Measurements from ENCODE around the gene ADGRE3.

The ADGRE3 gene, protein sequence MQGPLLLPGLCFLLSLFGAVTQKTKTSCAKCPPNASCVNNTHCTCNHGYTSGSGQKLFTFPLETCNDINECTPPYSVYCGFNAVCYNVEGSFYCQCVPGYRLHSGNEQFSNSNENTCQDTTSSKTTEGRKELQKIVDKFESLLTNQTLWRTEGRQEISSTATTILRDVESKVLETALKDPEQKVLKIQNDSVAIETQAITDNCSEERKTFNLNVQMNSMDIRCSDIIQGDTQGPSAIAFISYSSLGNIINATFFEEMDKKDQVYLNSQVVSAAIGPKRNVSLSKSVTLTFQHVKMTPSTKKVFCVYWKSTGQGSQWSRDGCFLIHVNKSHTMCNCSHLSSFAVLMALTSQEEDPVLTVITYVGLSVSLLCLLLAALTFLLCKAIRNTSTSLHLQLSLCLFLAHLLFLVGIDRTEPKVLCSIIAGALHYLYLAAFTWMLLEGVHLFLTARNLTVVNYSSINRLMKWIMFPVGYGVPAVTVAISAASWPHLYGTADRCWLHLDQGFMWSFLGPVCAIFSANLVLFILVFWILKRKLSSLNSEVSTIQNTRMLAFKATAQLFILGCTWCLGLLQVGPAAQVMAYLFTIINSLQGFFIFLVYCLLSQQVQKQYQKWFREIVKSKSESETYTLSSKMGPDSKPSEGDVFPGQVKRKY

DNA sequence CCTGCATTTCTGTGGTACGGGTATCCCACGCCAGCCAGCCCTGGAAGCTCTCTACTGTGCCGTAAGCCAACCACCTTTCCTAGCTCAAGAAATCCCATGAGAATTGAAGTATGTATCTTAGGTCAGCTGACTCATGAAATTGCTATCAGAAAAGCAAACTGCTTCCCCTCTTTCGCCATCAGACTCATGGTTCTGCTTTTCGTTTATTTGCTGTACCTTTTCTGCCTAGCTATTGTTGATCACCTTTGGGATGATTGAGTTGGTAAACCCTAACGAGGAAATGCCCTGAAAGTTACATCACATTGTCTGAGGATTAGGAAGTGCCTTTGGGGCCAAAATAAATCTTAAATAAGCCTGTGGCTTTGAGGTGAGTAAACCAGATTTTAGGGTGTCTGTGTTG lies at the start of gene ADGRE3:
ADGRE3 (minus strand) TSS at position 81 of the 400 bp plus-strand sequence; CDS start at position 7, 74 bp downstream.
- no peak for DNase-seq

DNA sequence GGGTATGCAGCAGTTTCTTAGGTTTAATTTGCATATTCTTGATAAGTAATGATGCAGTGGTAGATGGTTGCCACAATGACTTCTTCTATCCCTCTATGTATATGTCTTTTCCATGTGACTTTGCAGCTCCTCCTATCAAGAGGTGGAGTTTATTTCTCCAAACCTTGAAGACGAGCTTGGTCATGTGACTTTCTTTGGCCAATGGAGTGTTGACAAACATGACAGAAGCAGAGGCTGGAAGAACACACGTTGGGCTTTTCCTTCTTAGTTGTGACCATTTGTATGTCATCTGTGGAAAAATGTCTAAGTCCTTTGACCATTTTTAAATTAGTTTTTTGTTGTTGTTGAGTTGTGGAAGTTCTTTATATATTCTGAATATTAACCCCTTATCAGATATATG lies 47.5 kb upstream of the ADGRE3 start:
- no peak for DNase-seq

DNA sequence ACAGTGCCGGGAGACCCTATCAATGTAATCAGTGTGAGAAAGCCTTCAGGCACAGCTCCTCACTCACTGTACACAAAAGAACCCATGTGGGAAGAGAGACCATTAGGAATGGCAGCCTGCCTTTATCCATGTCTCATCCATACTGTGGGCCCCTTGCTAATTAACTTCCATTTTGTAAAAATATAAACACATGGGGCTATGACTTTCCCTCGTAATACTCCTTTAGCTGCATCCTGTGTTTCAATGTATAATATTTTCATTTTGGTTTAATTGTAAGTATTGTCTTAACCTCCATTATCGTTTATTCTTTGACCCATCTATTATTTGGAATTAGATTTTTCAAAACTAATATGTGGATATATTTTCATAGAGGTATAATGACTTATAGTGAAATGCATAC lies 44.5 kb upstream of the ADGRE3 start:
- no peak for DNase-seq

DNA sequence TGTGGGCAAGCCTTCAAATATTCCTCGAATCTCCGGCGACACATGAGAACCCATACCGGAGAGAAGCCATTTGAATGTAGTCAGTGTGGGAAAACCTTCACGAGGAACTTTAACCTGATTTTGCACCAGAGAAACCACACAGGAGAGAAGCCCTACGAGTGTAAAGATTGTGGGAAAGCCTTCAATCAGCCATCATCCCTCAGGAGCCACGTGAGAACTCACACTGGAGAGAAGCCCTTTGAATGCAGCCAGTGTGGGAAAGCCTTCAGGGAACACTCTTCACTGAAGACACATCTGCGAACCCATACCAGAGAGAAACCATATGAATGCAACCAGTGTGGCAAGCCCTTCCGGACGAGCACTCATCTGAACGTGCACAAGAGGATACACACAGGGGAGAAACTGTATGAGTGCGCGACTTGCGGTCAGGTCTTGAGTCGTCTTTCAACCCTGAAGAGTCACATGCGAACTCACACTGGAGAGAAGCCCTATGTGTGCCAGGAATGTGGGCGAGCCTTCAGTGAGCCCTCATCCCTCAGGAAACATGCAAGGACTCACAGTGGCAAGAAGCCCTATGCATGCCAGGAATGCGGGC lies 44.0 kb upstream of the ADGRE3 start:
- no peak for DNase-seq

DNA sequence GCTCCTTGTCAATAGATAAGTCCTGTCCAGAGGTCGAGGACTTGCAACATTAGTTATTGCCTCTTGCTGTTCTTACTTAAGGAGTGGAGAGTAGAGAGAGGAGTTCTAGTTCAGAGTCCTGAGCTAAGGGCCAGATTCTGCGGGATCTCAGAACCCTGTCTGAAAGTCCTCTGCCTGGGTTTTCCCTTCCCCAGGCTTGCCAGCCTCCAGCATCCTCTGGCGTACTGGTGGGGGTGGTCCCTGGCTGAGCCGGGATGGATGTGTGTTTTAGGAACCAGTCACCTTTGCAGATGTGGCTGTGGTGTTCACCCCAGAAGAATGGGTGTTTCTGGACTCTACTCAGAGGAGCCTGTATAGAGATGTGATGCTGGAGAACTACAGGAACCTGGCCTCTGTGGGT lies 41.2 kb upstream of the ADGRE3 start:
- DNase-seq: no peak

DNA sequence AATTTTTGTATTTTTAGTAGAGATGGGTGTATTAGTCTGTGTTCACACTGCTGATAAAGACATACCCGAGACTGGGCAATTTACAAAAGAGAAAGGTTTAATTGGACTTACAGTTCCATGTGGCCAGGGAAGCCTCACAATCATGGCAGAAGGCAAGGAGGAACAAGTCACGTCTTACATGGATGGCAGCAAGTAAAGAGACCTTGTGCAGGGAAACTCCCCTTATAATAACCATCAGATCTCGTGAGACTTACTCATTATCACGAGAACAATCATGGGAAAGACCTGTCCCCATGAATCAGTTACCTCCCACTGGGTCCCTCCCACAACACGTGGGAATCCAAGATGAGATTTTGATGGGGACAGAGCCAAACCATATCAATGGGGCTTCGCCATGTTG lies 29.8 kb upstream of the ADGRE3 start:
- no peak for DNase-seq

DNA sequence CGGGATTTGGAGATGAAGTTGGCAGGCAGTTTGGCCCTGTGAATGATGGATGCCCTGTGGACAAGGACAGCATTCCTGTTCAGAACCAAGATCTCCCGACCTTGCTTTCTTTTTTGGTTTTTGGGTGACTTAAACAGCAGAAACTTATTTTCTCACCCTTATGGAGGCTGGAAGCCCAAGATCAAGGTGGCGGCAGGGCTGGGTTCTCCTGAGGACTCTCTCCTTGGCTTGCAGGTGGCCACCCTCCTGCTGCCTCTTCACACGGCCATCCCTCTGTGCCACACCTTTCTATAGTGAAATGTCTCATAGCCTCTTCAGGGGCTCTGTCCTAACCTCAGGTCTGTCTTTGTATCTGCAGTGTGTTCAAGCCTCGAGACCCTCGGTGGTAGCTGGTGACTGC lies 29.2 kb upstream of the ADGRE3 start:
- no peak for DNase-seq

DNA sequence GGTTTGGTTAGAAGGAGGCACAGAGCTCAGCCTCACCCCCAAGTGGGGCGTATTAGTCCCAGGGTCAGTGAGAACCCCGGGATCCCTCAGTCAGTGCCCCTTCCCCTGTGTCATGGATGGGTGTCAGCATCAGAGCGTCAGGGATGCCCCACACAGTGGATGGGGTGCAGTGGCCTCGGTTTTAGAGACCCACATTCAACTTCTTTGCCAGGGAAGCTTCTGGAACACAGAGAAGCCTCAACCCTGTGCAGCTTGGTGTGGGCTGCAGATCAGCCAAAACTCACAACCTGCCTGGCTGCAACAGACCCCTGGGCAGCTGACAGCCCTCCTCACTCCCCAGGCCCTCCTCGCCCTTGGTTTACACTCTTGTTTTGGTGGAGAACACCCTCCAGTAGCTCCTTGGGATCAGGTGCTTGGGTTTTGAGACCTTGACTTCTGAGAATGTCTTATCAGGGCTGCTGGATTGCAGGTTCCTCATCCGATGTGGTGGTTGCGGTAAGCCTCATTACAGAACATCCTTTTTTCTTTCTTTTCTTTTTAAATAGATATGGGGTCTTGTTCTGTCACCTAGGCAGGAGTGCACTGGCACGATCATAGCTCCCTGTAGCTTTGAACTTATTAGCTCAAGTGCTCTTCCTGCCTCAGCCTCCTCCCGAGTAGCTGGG lies 26.2 kb upstream of the ADGRE3 start:
- DNase-seq: no peak

DNA sequence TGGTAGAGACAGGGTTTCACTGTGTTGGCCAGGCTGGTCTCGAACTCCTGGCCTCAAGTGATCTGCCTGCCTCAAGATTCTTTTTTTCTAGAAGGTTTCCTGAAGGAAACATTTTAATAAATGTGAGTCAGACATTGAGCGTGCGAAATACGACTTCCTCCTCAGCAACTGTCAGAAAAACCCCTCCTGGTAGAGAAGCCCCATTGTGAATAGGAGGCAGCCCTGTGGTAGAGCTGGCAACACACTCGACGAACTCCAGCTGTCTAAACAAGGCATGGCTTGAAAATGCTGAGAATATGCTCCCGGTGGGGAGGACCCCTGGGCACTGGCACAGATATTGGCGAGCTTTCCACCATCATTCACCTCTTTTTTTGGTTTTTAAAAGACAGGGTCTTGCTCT lies 25.0 kb upstream of the ADGRE3 start:
- no peak for DNase-seq

DNA sequence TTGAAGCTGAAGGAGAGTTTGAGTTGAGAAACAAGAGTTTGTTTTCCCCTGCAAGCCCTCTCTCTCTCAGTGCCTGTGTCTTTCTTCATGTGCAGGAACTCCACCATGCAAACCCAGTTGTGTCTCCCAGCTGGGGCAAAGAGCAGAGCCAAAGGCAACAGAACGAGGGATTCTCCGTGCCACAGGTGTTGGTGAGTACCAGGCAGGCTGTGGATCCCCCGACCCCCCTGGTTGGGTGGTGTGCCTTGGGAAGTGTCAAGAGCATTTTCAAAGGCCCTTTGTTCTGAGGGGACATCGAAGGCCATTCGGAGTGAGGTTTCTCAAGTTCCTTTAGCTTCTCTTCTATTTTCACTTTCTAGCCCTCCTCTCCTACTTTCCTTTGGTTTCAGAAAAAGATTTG lies 20.8 kb upstream of the ADGRE3 start:
- no peak for DNase-seq

DNA sequence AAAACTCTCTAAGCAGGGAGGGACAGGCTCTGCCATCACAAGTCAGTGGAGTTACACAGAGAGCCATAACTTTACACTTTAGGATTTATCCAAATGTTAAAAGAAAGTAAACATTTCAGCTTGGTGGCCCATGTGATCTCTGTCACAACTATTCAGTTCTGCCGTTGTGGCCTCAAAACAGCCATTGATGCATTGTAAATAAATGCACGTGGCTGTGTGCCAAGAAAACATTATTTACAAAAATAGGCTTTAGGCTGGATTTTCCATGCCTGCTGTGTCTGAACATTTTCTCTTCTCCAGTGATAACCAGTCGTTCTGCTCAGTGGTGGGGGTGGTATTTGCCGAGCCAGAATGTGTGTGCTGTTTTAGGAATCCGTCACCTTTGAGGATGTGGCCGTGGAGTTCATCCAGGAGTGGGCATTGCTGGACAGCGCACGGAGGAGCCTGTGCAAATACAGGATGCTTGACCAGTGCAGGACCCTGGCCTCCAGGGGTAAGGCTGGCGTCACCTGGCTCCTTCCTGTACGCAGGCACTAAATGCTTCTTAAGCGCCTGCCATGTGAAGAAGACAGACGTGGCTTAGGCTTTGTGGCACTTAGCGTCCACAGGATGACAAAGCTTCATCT lies 20.1 kb upstream of the ADGRE3 start:
- no peak for DNase-seq

DNA sequence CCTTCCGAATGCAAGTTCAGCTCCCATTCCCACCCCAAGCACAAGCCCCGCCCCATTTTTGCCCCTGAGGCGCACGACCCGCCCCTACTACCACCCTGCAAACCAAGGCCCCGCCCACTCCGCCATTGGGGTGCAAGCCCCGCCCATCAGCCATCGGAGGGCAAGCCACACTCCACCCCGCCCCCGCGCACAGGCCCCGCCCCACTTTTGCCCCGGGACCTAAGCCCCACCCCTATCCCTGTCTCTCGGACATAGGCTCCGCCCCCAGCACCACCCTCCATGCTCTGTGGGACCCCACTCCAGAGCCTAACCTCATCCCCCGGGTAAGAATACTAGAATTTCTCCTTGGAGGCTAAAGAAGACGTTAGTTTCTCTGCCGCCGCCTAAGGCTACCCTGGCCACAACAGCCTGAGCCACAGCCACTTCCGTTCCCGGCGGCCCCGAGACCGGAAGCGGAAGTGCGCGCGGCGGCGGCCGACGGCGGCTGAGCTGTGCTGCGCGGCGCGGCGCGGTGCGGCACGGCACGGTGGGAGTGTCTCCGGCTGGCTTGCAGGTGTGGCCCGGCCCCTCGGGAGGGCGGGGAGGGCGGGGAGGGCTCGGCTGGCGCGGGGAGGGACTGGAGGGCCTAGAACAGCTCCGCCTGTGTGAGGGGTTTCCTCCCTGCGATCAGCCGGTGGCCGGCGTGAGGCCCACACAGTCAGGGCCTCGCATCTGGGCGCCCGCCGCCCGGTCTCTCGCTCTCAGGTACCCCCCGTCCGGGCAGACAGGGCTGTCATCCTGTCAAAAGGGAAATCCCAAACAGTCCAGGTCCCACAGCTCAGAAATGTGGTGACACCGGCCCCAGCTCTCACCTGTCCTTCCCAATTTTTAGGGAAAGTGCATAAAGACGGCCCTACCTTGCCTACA lies 15.2 kb upstream of the ADGRE3 start, which contains the start of gene ZNF333:
ZNF333 (plus strand) TSS at position 451 of the 906 bp plus-strand sequence. CDS start 3,444 bp downstream, outside the sequence.
- peak; percentile 87 for DNase-seq

DNA sequence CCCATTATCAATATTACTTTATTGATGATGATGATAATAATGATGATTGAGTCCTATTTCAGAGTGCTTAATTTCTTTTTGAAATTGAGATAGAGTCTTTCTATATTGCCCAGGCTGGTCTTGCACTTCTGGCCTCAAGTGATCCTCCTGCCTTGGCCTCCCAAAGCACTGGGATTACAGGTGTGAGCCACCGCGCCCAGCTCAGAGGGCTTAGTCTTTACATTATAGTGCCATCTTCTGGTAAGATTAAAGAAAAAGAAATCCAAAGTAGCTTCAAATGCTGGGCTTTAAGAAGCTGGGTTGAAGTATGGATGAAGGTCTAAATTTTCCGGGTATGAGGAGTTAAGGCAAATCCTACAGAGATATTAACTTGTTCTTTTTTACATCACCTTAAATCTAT lies 11.8 kb upstream of the ADGRE3 start:
- no peak for DNase-seq

DNA sequence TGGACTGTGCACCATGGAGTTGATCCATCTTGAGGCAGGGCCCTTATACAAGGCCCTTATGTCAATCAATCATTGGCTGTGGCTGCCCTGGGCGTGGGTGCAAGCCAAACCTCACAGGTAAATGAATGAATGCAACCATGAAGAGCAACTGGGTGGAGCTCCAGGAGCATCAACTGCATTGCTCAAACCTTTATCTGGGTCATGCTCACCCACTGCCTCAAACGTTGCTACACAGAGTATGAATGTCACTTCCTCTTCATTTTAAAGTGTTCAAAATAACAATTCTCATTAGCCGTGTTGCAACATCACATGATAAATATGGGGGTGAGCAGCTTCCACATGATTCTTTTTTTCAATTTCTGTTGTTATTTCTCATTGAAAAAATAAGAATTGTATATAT lies 8.8 kb upstream of the ADGRE3 start:
- no peak for DNase-seq

DNA sequence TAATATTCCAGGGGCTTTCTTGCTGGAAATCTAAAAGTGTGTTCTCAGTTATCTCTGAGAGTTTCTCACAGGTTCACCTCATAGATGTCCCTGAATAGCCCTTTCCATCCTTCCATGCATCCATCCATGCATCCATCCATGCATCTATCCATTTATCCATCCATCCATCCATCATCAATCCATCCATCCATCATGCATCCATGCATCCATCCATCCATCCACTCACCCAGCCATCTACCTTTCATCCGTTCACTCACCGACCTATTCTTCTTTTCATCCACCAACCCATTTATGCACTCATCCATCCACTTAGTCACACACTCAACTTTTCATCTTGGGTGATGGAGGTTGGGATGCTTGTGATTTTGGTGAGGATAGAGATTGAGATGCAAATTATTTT lies 7.4 kb upstream of the ADGRE3 start:
- DNase-seq: no peak

DNA sequence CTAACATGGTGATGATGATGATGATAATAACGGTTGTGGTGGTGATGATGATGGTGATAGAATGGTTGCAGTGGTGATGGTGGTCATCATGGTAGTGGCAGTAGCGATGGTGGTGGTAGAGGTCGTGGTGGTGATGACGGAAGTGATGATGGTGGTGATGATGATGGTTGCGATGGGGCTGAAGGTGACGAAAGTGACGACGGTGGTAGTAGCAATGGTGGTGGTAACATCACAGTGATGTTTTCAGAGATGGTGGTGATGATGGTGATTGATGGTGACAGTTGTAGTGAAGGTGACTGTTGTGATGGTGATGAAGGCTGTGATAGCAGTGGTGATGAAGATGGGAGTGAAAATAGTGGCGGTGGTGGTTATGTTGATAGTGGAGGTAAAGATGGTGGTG lies 3.6 kb upstream of the ADGRE3 start:
- no peak for DNase-seq

DNA sequence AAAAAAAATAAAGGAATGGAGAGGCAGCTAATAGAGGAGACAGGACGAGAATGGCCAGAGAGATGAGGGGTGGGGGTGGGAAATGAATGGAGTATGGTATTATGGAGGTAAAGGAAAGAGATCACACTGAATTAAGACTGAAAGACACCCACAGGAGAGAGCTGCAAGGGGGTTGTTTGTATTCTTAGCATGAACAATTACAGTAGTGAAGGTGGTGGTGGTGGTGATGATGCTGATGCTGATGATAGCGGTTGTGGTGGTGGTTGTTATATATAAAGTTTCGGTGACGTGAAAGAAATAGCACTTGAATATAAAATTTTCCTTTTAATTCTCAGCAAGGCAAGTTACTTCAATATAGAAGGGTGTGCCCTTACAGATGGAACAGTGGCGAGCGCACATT lies 2.8 kb upstream of the ADGRE3 start:
- no peak for DNase-seq

DNA sequence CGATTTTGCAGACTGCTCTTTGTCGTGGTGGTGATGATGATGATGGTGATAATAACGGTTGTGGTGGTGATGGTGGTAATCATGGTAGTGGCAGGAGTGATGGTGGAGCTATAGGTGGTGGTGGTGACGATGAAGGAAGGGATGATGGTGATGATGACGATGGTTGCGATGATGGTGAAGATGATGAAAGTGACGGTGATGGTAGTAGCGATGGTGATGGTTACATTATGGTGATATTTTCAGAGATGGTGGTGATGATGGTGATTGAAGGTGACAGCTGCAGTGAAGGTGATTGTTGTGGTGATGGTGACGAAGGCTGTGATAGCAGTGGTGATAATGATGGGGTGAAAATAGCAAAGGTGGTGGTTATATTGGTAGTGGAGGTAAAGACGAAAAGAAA lies 2.1 kb upstream of the ADGRE3 start:
- no peak for DNase-seq

DNA sequence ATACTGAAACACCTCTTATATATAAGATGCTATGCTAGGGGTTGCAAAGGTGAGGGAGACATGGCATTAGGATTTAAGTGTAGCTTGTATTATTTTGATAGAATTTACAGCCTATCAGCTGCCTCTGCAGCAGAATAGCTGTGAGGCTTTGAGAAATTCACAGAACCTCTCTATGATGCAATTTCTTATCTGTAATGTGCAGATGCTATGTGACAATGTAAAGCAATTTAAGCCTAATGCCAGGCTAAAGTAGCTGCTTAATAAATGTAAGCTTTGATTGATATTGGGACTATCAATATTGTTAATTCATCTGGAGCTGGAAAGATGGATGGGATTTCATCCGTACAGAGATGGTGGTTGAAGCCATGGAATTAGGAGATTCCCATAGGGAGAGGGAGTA lies 1.6 kb downstream of the ADGRE3 start:
- DNase-seq: no peak

DNA sequence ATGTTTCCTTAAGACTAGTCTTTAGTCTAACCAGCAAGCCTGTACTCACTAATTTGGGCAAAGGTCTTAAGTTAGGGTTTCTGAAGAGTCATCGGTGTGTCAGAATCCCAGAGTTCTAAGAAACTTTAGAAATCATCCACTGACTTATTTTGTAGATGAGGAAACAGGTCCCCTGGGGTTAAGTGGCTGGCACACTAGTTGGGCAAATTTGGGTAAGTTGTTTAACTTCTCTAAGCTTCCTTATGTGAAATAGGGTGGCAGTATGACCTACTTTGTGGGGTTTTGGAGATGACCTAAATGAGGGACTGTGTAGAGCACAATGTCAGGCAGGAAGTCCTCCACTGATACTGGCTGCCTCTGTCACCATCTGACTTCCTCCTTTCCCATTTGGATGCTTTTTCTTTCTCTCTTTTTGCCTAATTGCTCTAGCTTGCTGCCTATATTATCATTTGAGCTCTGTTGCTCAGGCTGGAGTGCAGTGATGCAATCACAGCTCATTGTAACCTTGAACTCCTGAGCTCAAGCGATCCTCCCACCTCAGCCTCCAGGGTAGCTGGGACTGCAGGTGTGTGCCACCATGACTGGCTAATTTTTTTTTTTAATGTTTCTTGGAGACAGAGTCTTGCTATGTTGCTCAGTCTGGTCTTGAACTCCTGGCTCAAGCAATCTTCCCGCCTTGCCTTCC lies 2.3 kb downstream of the ADGRE3 start:
- no peak for DNase-seq

DNA sequence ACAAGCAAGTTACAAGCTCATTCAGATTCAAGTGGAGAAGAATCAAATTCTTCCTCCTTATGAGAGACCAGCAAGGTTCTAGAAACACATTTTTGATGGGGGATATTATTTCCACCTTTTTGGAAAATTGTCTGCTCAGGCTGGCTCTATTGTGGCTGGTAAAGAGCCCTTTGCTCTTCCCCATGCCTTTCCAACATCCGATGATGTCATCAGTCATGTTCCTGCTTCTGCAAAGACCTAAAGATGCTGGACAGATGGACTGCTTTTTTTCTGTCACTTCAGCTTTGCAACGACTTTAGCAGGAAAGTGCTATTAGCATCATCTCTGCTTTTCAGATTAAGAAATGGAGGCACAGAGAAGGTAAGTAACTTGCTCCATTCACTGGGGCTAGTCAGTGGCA lies 4.2 kb downstream of the ADGRE3 start:
- DNase-seq: no peak
